Measurements from ENCODE around the gene ZNF217.

DNA sequence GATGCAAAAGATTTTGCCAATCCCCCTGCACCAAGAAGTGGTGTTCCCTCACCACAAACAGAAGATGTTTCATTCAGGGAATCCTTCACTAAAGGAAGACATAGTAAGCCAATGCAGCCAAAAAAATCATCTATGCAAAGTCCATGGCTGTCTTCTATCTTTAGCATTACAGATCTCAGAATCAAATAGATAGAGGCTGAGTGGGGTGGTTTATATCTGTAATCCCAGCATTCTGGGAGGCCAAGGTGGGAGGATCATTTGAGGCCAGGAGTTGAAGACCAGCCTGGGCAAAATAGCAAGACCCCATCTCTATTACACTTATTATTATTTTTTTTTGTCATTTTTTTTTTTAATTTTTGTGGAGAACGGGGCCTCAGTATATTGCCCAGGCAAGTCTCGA lies 32.9 kb upstream of the ZNF217 start:
- TF ChIP-seq, protein P1, sequence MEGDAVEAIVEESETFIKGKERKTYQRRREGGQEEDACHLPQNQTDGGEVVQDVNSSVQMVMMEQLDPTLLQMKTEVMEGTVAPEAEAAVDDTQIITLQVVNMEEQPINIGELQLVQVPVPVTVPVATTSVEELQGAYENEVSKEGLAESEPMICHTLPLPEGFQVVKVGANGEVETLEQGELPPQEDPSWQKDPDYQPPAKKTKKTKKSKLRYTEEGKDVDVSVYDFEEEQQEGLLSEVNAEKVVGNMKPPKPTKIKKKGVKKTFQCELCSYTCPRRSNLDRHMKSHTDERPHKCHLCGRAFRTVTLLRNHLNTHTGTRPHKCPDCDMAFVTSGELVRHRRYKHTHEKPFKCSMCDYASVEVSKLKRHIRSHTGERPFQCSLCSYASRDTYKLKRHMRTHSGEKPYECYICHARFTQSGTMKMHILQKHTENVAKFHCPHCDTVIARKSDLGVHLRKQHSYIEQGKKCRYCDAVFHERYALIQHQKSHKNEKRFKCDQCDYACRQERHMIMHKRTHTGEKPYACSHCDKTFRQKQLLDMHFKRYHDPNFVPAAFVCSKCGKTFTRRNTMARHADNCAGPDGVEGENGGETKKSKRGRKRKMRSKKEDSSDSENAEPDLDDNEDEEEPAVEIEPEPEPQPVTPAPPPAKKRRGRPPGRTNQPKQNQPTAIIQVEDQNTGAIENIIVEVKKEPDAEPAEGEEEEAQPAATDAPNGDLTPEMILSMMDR (IDR thresholded peaks at IDR 0.05), result no peak
- no peak for TF ChIP-seq EP300 (IDR thresholded peaks at IDR 0.05)

Data from gastroesophageal sphincter (tissue), 3 donors.